K562 (cell line): Measurements from ENCODE around the gene HBM. TPM values are rescaled to one million over a fixed set of nuclear protein-coding genes. Genes with fewer than 3 reads are reported as not detected.
A peak's percentile ranks its signal among the peaks of the same experiment; 100 is the strongest.

Experiments used
- BCOR ChIP-seq: fragments of 450-650 bp; IDR thresholded peaks from 2 replicates; pipeline ENCODE4 v1.6.1; 2016
- FOXK2 ChIP-seq, 2 experiments: fragments of 450-650 bp; IDR thresholded peaks in 1 of 2; conservative IDR thresholded peaks in 1 of 2; 2 replicates each; pipeline ENCODE4 v1.6.1; 2016; ENCODE audit warnings: low read depth in 2 of 2, mild to moderate bottlenecking in 1 of 2
- FOXM1 ChIP-seq, 2 experiments: fragments of 450-650 bp in 1 of 2; sonication (generic) in 1 of 2; formaldehyde crosslinking in 1 of 2; IDR thresholded peaks; 2 replicates each; pipeline versions ENCODE4 v1.6.1 to v1.9.0; 2017 to 2022; ENCODE audit warnings: low read depth in 2 of 2, mild to moderate bottlenecking in 2 of 2, missing genetic modification reagents in 1 of 2, moderate library complexity in 1 of 2
- PURB ChIP-seq: sonication (generic); formaldehyde crosslinking; IDR thresholded peaks from 2 replicates; pipeline ENCODE4 v1.9.0; 2021; ENCODE audit warnings: low read depth, mild to moderate bottlenecking, missing genetic modification reagents
- polyA plus RNA-seq, 8 experiments: library from polyadenylated mRNA; depleted of rRNA in 4 of 8; stranded (reverse) in 5 of 8; unstranded in 3 of 8; fragments of >200 nt; fragmentation: Nextera tagmentation in 2 of 8; fragmentation: Illumina TruSeq in 1 of 8; extraction: Ambion mirVana in 2 of 8; extraction: Trizol in 1 of 8; gene quantifications; 2 replicates each; pipeline versions ENCODE4 v1.2.1 to v1.2.3, GENCODE V29; 2011 to 2014; ENCODE audit warnings: inconsistent platforms in 1 of 8, missing spikeins in 1 of 8
- total RNA-seq, 7 experiments: library from RNA; depleted of rRNA in 6 of 7; stranded (reverse); fragments of >200 nt in 6 of 7; fragmentation: Illumina TruSeq in 2 of 7; extraction: Trizol in 2 of 7; gene quantifications; 2 replicates each; pipeline versions ENCODE4 v1.2.1 to v1.2.3, GENCODE V29; 2011 to 2021; ENCODE audit warnings: low replicate concordance in 1 of 7
- TF ChIP-seq, protein P1 (sequence below): sonication (generic); formaldehyde crosslinking; IDR thresholded peaks from 2 replicates; pipeline ENCODE4 v1.8.0; 2022; ENCODE audit warnings: mild to moderate bottlenecking, missing genetic modification reagents
- TF ChIP-seq, protein P2 (sequence below): fragments of 450-650 bp; IDR thresholded peaks from 2 replicates; pipeline ENCODE4 v1.6.1; 2016; ENCODE audit warnings: borderline replicate concordance
- TF ChIP-seq, protein P3 (sequence below): fragments of 450-650 bp; IDR thresholded peaks from 2 replicates; pipeline ENCODE4 v1.6.1; 2016; ENCODE audit warnings: antibody characterized with exemption

HBM gene
- total and polyA plus RNA-seq, 9 of the 15 experiments (the other 6 are each of a cell fraction or from before 2014, with no cell fraction given), result not detected

DNA sequence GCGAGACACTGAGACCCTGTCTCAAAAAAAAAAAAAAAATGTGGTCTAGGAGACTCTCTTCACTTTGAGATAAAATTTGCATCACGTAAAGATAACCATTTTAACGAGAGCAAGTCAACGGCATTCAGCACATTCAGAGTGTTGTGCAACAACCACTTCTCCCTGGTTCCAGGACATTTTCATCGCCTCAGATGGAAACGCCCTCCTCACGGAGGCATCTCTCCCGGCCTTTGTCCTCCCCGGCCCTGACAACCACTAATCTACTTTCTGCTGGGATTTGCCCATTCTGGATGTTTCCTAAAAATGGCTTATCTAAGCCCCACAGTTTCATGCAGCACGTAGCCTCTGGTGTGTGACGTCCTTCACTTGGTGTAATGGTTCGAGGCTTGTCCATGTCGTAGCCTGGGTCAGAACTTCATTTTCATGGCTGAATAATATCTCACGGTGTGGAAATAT is 21.0 kb upstream of the HBM start (continued):
- TF ChIP-seq, protein P1, sequence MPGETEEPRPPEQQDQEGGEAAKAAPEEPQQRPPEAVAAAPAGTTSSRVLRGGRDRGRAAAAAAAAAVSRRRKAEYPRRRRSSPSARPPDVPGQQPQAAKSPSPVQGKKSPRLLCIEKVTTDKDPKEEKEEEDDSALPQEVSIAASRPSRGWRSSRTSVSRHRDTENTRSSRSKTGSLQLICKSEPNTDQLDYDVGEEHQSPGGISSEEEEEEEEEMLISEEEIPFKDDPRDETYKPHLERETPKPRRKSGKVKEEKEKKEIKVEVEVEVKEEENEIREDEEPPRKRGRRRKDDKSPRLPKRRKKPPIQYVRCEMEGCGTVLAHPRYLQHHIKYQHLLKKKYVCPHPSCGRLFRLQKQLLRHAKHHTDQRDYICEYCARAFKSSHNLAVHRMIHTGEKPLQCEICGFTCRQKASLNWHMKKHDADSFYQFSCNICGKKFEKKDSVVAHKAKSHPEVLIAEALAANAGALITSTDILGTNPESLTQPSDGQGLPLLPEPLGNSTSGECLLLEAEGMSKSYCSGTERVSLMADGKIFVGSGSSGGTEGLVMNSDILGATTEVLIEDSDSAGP (CRISPR knock-in tag), result peak; percentile 45; the same call in 1 of the 2 replicates
- peak; percentile 70; the same call in 1 of the 2 replicates for TF ChIP-seq BCOR
- peak in 1 of 2 experiments; percentile 26; a peak in 2 of 4 replicates for TF ChIP-seq FOXK2 (conservative IDR thresholded peaks at IDR 0.05 in 1 of 2, IDR thresholded peaks at IDR 0.05 in 1 of 2; ENCODE audit: low read depth in 2 of 2)
- TF ChIP-seq, protein P2, sequence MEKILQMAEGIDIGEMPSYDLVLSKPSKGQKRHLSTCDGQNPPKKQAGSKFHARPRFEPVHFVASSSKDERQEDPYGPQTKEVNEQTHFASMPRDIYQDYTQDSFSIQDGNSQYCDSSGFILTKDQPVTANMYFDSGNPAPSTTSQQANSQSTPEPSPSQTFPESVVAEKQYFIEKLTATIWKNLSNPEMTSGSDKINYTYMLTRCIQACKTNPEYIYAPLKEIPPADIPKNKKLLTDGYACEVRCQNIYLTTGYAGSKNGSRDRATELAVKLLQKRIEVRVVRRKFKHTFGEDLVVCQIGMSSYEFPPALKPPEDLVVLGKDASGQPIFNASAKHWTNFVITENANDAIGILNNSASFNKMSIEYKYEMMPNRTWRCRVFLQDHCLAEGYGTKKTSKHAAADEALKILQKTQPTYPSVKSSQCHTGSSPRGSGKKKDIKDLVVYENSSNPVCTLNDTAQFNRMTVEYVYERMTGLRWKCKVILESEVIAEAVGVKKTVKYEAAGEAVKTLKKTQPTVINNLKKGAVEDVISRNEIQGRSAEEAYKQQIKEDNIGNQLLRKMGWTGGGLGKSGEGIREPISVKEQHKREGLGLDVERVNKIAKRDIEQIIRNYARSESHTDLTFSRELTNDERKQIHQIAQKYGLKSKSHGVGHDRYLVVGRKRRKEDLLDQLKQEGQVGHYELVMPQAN, result 0 out of 2 replicates have a peak, but pooled peaks have one; percentile 11
- no peak for TF ChIP-seq PURB
- TF ChIP-seq FOXM1 (IDR thresholded peaks at IDR 0.05; ENCODE audit: low read depth), result peak; percentile 28; the same call in 1 of the 2 replicates
- no peak for TF ChIP-seq FOXM1 (CRISPR knock-in tag; IDR thresholded peaks at IDR 0.05; ENCODE audit: low read depth)
- TF ChIP-seq, protein P3, sequence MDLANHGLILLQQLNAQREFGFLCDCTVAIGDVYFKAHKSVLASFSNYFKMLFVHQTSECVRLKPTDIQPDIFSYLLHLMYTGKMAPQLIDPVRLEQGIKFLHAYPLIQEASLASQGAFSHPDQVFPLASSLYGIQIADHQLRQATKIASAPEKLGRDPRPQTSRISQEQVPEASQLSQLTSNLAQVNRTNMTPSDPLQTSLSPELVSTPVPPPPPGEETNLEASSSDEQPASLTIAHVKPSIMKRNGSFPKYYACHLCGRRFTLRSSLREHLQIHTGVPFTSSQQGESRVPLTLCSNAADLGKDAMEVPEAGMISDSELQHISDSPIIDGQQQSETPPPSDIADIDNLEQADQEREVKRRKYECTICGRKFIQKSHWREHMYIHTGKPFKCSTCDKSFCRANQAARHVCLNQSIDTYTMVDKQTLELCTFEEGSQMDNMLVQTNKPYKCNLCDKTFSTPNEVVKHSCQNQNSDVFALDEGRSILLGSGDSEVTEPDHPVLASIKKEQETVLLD, result no peak; the same call in 1 of the 2 replicates
